Body of pancreas (tissue), 4 donors: ENCODE data around the gene ZNF774. TPM values are rescaled to one million over a fixed set of nuclear protein-coding genes. Genes with fewer than 3 reads are reported as not detected.

Experiments used
- ATAC-seq: fragments of 150-250 bp; one replicate; pipeline ENCODE4 v1.9.1; 2016
- DNase-seq, 4 donors: peaks; one replicate each; pipeline ENCODE4 v3.0.0-alpha.2; 2019
- H3K27ac ChIP-seq, 4 donors: fragments of 200-600 bp; sonication (generic); 1 replicate in 3 of 4; 2 replicates in 1 of 4; pipeline versions ENCODE4 v1.5.1 to v1.6.1; 2016 to 2019; ENCODE audit warnings: mild to moderate bottlenecking in 1 of 4, mixed read lengths in 1 of 4, moderate library complexity in 1 of 4
- H3K27me3 ChIP-seq, 2 donors: fragments of 200-600 bp; sonication (generic); one replicate each; pipeline ENCODE4 v1.6.0; 2016; ENCODE audit warnings: mild to moderate bottlenecking in 1 of 2
- H3K36me3 ChIP-seq, 2 donors: fragments of 200-600 bp; sonication (generic); replicated peaks in 1 of 2; 2 replicates each; pipeline ENCODE4 v1.5.1; 2016; ENCODE audit warnings: low read depth in 2 of 2; ENCODE audit not compliant: insufficient read depth in 1 of 2
- H3K4me1 ChIP-seq: fragments of 200-600 bp; sonication (generic); one replicate; pipeline ENCODE4 v1.6.0; 2016
- H3K4me3 ChIP-seq, 2 donors: fragments of 200-600 bp; sonication (generic); 1 replicate in 1 of 2; 2 replicates in 1 of 2; pipeline ENCODE4 v1.5.1; 2016 to 2019
- H3K9me3 ChIP-seq, 3 donors: fragments of 200-600 bp; sonication (generic); 1 replicate in 2 of 3; 2 replicates in 1 of 3; pipeline ENCODE4 v1.5.1; 2016
- POLR2A ChIP-seq, 3 donors: fragments of 450-650 bp; IDR thresholded peaks; one replicate each; pipeline ENCODE4 v1.6.1; 2016; ENCODE audit warnings: antibody characterized with exemption in 3 of 3, mild to moderate bottlenecking in 2 of 3
- WGBS, 2 donors: methylation state at CpG; one replicate each; pipeline ENCODE4 v1.1.5; 2017; 5-methylcytosine and 5-hydroxymethylcytosine counted together
- intact Hi-C: fragments of 100-400 bp; cut with DNase I; formaldehyde crosslinking; loops from one replicate; pipeline ENCODE4 v1.15.1; 2023
- small RNA-seq: library from RNA; depleted of rRNA; stranded (forward); fragments of <200 nt; gene quantifications from one replicate; pipeline ENCODE3, GENCODE V24; 2016
- total RNA-seq, 2 donors: library from RNA; depleted of rRNA; stranded (reverse); fragments of >200 nt; gene quantifications; one replicate each; pipeline ENCODE4 v1.1.0, GENCODE V29; 2016
- TF ChIP-seq, protein P1 (sequence below), 7 experiments: fragments of 450-650 bp in 4 of 7; fragments of 200-600 bp in 3 of 7; sonication (generic) in 3 of 7; IDR thresholded peaks; one replicate each; pipeline ENCODE4 v1.5.1; 2016 to 2019; ENCODE audit warnings: antibody characterized with exemption in 7 of 7

The ZNF774 gene
- total RNA-seq, 2 donors from 2014 or later: 5.7 to 9.6 TPM

DNA sequence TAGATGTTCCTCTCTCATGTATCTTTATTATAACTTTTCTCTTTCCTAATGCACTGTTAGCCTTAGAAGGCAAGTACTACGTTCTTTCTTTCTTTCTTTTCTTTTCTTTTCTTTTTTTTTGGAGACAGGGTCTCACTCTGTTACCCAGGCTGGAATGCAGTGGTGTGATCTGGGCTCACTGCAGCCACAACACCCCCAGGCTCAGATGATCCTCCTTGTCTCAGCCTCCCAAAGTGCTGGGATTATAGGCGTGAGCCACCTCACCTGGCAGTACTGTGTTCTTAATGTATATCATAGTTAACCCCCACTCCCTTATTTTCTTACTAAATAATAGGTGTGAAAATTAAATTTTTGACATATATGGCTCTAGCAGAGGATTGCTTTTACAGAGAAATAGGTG, 59.1 kb downstream of the ZNF774 start:
- 85 to 89% methylated on average over 2 of the region's 2 CpGs for WGBS, 2 donors
- DNase-seq: no peak
- no peak for ATAC-seq
- Histone ChIP-seq H3K4me3 (no peak overlapping the region), H3K27me3 (no peaks in the 10 kb centered on the region), H3K4me1 (peaks cover 48% of the 10 kb centered on the region), H3K9me3 (no peaks in the 10 kb centered on the region), H3K27ac (peak overlapping the region in 1 of 4 donors; percentile 59), H3K36me3 (no peaks in the 10 kb centered on the region)
- no peak for TF ChIP-seq POLR2A (IDR thresholded peaks at IDR 0.05)
- TF ChIP-seq, protein P1, sequence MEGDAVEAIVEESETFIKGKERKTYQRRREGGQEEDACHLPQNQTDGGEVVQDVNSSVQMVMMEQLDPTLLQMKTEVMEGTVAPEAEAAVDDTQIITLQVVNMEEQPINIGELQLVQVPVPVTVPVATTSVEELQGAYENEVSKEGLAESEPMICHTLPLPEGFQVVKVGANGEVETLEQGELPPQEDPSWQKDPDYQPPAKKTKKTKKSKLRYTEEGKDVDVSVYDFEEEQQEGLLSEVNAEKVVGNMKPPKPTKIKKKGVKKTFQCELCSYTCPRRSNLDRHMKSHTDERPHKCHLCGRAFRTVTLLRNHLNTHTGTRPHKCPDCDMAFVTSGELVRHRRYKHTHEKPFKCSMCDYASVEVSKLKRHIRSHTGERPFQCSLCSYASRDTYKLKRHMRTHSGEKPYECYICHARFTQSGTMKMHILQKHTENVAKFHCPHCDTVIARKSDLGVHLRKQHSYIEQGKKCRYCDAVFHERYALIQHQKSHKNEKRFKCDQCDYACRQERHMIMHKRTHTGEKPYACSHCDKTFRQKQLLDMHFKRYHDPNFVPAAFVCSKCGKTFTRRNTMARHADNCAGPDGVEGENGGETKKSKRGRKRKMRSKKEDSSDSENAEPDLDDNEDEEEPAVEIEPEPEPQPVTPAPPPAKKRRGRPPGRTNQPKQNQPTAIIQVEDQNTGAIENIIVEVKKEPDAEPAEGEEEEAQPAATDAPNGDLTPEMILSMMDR (IDR thresholded peaks at IDR 0.05): no peak
- intact Hi-C loops: no loop called here

Small RNA genes within 50 kb of the gene (small RNA-seq; reads per million reads assigned to genes)
- gene NDUFA3P4: not detected

Other genes with a start within 250 kb of the ZNF774 start
- 10 to 100 TPM; 77.5 to 78.6 TPM for gene IDH2, start 249.8 kb upstream of the ZNF774 start, total RNA-seq
- gene SEMA4B, start 151.0 kb upstream of the ZNF774 start, total RNA-seq: 10 to 100 TPM; 42.8 to 63.9 TPM
- gene CIB1, start 118.3 kb upstream of the ZNF774 start, total RNA-seq: 10 to 100 TPM; 36.6 to 59.0 TPM
- 1 to 10 TPM in 1 of 2 donors, under 1 TPM in 1; 0.33 to 5.2 TPM for gene GDPGP1, start 118.1 kb upstream of the ZNF774 start, total RNA-seq
- gene TTLL13, start 102.7 kb upstream of the ZNF774 start, total RNA-seq: not detected
- 10 to 100 TPM; 27.4 to 27.8 TPM for gene NGRN, start 86.6 kb upstream of the ZNF774 start, total RNA-seq
- gene IQGAP1, start 36.0 kb downstream of the ZNF774 start, total RNA-seq: 10 to 100 TPM; 79.6 to 92.9 TPM
- gene CRTC3, start 177.6 kb downstream of the ZNF774 start, total RNA-seq: 10 to 100 TPM; 10.5 to 13.0 TPM